Lower leg skin (tissue), 4 donors: ENCODE measurements around the gene BST2. TPM values are rescaled to one million over a fixed set of nuclear protein-coding genes. Genes with fewer than 3 reads are reported as not detected.
A peak's percentile ranks its signal among the peaks of the same experiment; 100 is the strongest.

Source experiments
- DNase-seq, 2 donors: peaks; one replicate each; pipeline ENCODE4 v3.0.0-alpha.2; 2019; ENCODE audit warnings: low spot score in 2 of 2
- H3K4me3 ChIP-seq: fragments of 200-600 bp; sonication (generic); 2 replicates; pipeline ENCODE4 v1.5.1; 2017; ENCODE audit warnings: mild to moderate bottlenecking, low read depth; ENCODE audit not compliant: poor library complexity, severe bottlenecking
- POLR2A ChIP-seq, 2 donors: fragments of 450-650 bp; IDR thresholded peaks; one replicate each; pipeline ENCODE4 v1.6.1; 2016 to 2017; ENCODE audit warnings: antibody characterized with exemption in 2 of 2, mild to moderate bottlenecking in 1 of 2, moderate library complexity in 1 of 2
- WGBS, 2 donors: methylation state at CpG; one replicate each; pipeline ENCODE4 v1.1.5; 2018; 5-methylcytosine and 5-hydroxymethylcytosine counted together
- intact Hi-C: fragments of 100-400 bp; cut with DNase I; formaldehyde crosslinking; loops from one replicate; pipeline ENCODE4 v1.15.0; 2023; ENCODE audit warnings: low total_unique reads
- total RNA-seq, 4 donors: library from RNA; depleted of rRNA; stranded (reverse); fragments of >200 nt; gene quantifications; one replicate each; pipeline ENCODE4 v1.1.0, GENCODE V29; 2016
- TF ChIP-seq, protein P1 (sequence below), 3 donors: fragments of 450-650 bp; IDR thresholded peaks; one replicate each; pipeline ENCODE4 v1.5.1; 2016; ENCODE audit warnings: antibody characterized with exemption in 3 of 3, mild to moderate bottlenecking in 3 of 3, moderate library complexity in 2 of 3

The BST2 gene
- total RNA-seq, 4 donors from 2014 or later, result 9.4 to 15.9 (median 12.5) TPM

DNA sequence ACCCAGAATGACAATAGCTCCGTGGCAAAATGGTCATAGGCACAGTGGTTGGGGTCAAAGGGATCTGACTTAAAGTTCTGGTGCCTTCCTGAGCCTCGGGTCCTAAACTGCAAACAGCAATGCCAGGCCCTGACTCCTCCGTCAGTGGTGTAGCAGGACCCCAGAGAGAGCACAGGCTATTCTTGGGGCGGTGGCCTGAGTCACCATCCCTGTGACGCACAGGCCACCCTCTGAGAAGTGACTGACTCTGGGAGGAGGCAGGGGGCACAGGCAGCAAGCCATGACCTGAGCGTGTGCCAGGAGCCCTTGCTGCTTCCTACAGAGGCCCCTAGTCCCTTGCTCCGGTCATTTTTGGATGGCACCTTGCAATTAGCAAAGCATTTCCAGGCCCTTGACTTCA lies 47.0 kb downstream of the BST2 start:
- no peak overlapping the region for H3K4me3 ChIP-seq
- WGBS, 2 donors, result 53 to 69% methylated on average over 5 to 7 of the region's 7 CpGs
- peak in 1 of 2 donors; percentile 47 for DNase-seq
- intact Hi-C loops, result no loop called here
- no peak for TF ChIP-seq POLR2A (IDR thresholded peaks at IDR 0.05)

DNA sequence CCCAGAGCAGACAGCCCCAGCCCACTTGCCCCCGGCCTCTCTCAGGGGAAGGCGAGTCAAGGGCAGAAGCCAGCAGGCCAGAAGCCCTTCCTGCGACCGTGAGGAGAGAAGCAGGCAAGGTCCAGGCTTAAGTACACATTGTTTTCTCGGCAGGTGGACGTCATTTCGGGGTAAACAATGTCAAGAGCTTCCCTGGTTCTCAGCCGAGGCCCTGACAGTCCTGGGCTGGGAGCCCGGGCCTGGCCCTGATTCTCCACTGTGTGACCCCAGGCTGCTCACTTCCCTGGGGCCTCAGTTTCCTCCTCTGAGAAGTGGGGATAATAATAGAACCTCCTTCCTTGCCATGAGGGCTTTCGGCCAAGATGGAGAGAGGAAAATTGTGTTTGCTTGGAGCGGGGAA lies 47.7 kb downstream of the BST2 start:
- WGBS, 2 donors, result 85 to 88% methylated on average over 11 of the region's 11 CpGs
- no peak for DNase-seq
- no peak overlapping the region for H3K4me3 ChIP-seq

DNA sequence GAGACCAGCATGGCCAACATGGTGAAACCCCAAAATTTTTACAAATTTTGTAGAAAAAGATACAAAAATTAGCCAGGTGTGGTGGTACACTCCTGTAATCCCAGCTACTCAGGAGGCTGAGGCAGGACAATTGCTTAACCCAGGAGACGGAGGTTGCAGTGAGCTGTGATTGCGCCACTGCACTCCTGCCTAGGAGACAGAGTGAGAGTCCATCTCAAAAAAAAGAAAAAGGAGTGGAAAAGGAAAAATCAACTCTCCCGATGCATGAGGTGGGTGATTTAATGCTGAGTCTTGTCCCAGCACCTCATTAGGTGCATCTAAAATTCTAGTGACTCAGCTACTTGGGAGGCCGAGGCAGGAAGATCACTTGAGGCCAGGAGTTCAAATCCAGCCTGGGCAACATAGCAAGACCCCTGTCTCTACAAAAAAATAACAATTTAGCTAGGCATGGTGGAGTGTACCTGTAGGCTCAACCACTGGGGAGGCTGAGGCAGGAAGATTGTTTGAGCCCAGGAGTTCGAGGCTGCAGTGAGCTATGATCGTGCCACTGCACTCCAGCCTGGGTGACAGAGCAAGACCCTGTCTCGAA lies 48.3 kb downstream of the BST2 start:
- no peak for DNase-seq
- intact Hi-C loops, result no loop called here
- 85 to 88% methylated on average over 7 of the region's 7 CpGs for WGBS, 2 donors
- TF ChIP-seq POLR2A (IDR thresholded peaks at IDR 0.05), result no peak
- TF ChIP-seq, protein P1, sequence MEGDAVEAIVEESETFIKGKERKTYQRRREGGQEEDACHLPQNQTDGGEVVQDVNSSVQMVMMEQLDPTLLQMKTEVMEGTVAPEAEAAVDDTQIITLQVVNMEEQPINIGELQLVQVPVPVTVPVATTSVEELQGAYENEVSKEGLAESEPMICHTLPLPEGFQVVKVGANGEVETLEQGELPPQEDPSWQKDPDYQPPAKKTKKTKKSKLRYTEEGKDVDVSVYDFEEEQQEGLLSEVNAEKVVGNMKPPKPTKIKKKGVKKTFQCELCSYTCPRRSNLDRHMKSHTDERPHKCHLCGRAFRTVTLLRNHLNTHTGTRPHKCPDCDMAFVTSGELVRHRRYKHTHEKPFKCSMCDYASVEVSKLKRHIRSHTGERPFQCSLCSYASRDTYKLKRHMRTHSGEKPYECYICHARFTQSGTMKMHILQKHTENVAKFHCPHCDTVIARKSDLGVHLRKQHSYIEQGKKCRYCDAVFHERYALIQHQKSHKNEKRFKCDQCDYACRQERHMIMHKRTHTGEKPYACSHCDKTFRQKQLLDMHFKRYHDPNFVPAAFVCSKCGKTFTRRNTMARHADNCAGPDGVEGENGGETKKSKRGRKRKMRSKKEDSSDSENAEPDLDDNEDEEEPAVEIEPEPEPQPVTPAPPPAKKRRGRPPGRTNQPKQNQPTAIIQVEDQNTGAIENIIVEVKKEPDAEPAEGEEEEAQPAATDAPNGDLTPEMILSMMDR (IDR thresholded peaks at IDR 0.05), result no peak
- H3K4me3 ChIP-seq, result no peak overlapping the region

More for the DNA sequence above, 47.7 kb downstream of the BST2 start:
- intact Hi-C loops, result no loop called here
- TF ChIP-seq, protein P1 (IDR thresholded peaks at IDR 0.05), result no peak
- TF ChIP-seq POLR2A (IDR thresholded peaks at IDR 0.05), result no peak

DNA sequence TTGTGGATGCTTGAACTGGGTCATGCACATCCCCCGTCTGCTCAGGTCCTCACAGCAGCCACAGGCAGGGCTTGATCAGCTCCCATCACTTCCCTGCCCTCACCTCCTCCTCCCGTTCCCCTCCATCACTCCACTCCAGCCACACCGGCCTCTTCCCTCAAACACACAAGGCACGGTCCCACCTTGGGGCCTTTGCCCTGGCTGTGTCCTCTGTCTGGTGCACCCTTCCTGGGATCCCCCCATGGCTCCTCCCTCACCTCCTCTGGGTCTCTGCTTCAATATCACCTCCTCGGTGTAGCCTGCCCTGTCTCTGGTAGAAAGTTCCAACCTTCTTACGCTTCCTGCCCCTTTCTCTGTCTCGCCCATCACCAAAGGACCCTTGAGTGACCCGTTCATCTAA lies 52.0 kb downstream of the BST2 start:
- 80 to 81% methylated on average over 8 of the region's 8 CpGs for WGBS, 2 donors
- DNase-seq, result no peak
- intact Hi-C loops, result no loop called here
- TF ChIP-seq, protein P1 (IDR thresholded peaks at IDR 0.05), result no peak
- no peak for TF ChIP-seq POLR2A (IDR thresholded peaks at IDR 0.05)
- H3K4me3 ChIP-seq, result no peak overlapping the region

Other genes starting within 250 kb of the BST2 start
- 10 to 100 TPM; 16.6 to 25.5 (median 23.8) TPM for gene USE1, start 190.3 kb downstream of the BST2 start, total RNA-seq
- gene OCEL1, start 179.4 kb downstream of the BST2 start, total RNA-seq, result 1 to 10 TPM; 2.6 to 7.9 (median 4.0) TPM
- gene NR2F6, start 159.7 kb downstream of the BST2 start, total RNA-seq, result 100 to 1,000 TPM in 1 of 4 donors, 10 to 100 TPM in 3; 57.2 to 119 (median 83.6) TPM
- 1 to 10 TPM in 3 of 4 donors, under 1 TPM in 1; 0.80 to 3.0 (median 2.0) TPM for gene USHBP1, start 140.9 kb downstream of the BST2 start, total RNA-seq
- 10 to 100 TPM; 48.3 to 61.2 (median 59.6) TPM for gene BABAM1, start 138.2 kb downstream of the BST2 start, total RNA-seq
- gene ANKLE1, start 123.7 kb downstream of the BST2 start, total RNA-seq, result 1 to 10 TPM in 1 of 4 donors, under 1 TPM in 3; 0.07 to 1.1 (median 0.36) TPM
- gene ABHD8, start 102.2 kb downstream of the BST2 start, total RNA-seq, result 10 to 100 TPM; 20.2 to 34.9 (median 27.7) TPM
- 100 to 1,000 TPM in 3 of 4 donors, 10 to 100 TPM in 1; 88.4 to 228 (median 131) TPM for gene MRPL34, start 99.8 kb downstream of the BST2 start, total RNA-seq
- 10 to 100 TPM; 16.4 to 30.7 (median 26.3) TPM for gene DDA1, start 96.1 kb downstream of the BST2 start, total RNA-seq
- 10 to 100 TPM; 31.1 to 56.8 (median 46.9) TPM for gene ANO8, start 70.8 kb downstream of the BST2 start, total RNA-seq
- gene GTPBP3, start 68.1 kb downstream of the BST2 start, total RNA-seq, result 10 to 100 TPM; 30.6 to 36.8 (median 35.0) TPM
- 10 to 100 TPM; 11.7 to 96.5 (median 50.2) TPM for gene PLVAP, start 28.3 kb downstream of the BST2 start, total RNA-seq
- gene CCDC194, start 11.4 kb downstream of the BST2 start, total RNA-seq, result not detected
- gene MVB12A, start 14.4 kb upstream of the BST2 start, total RNA-seq, result 10 to 100 TPM; 66.8 to 86.4 (median 75.6) TPM
- 1 to 10 TPM in 1 of 4 donors, under 1 TPM in 2, not detected in 1; 0.42 to 1.3 (median 0.61) TPM for gene TMEM221, start 43.0 kb upstream of the BST2 start, total RNA-seq
- gene NXNL1, start 55.3 kb upstream of the BST2 start, total RNA-seq, result not detected
- gene SLC27A1, start 64.9 kb upstream of the BST2 start, total RNA-seq, result 10 to 100 TPM; 30.6 to 58.2 (median 43.6) TPM
- gene PGLS, start 106.0 kb upstream of the BST2 start, total RNA-seq, result 100 to 1,000 TPM; 107 to 130 (median 117) TPM
- 10 to 100 TPM; 46.8 to 59.3 (median 53.3) TPM for gene COLGALT1, start 150.0 kb upstream of the BST2 start, total RNA-seq